Renal cortical epithelial cell (primary cell): Measurements from ENCODE around the gene HBG1. TPM values are rescaled to one million over a fixed set of nuclear protein-coding genes. Genes with fewer than 3 reads are reported as not detected.

Source experiments
- DNase-seq: peaks from one replicate; pipeline ENCODE4 v3.0.0-alpha.2; 2011; ENCODE audit warnings: low read depth
- total RNA-seq: library from RNA; depleted of rRNA; stranded (reverse); fragments of >200 nt; gene quantifications from 2 replicates; pipeline ENCODE4 v1.2.3, GENCODE V29; 2014

Gene HBG1
- total RNA-seq, 1 donor from 2014 or later: not detected

GRCh38 chr11:5247472-5248192 lies 2.0 kb downstream of the HBG1 start:
- no peak for DNase-seq

GRCh38 chr11:5246772-5247471 lies 2.7 kb downstream of the HBG1 start:
- DNase-seq: no peak

GRCh38 chr11:5245155-5245554 lies 4.5 kb downstream of the HBG1 start:
- DNase-seq: no peak

GRCh38 chr11:5243816-5244180 lies 5.9 kb downstream of the HBG1 start:
- DNase-seq: no peak

GRCh38 chr11:5242933-5243815 lies 6.5 kb downstream of the HBG1 start:
- no peak for DNase-seq

GRCh38 chr11:5242208-5242607 lies 7.4 kb downstream of the HBG1 start:
- no peak for DNase-seq

GRCh38 chr11:5241458-5241857 lies 8.2 kb downstream of the HBG1 start:
- DNase-seq: no peak

GRCh38 chr11:5240458-5240857 lies 9.2 kb downstream of the HBG1 start:
- no peak for DNase-seq

GRCh38 chr11:5240056-5240455 lies 9.6 kb downstream of the HBG1 start:
- no peak for DNase-seq

- no peak for DNase-seq
Observed at GRCh38 chr11:5239046-5239445, 10.6 kb downstream of the HBG1 start.

GRCh38 chr11:5238486-5238885 lies 11.2 kb downstream of the HBG1 start:
- DNase-seq: no peak

GRCh38 chr11:5237420-5237819 lies 12.2 kb downstream of the HBG1 start:
- no peak for DNase-seq

GRCh38 chr11:5235364-5236095 lies 14.1 kb downstream of the HBG1 start:
- DNase-seq: no peak

- DNase-seq: peak; percentile 31
Observed at GRCh38 chr11:5234381-5234834, 15.2 kb downstream of the HBG1 start, which contains the start of gene HBD. Gene HBD (minus strand): TSS chr11:5234483. CDS start chr11:5234433, 50 bp downstream.

GRCh38 chr11:5233307-5233706 lies 16.4 kb downstream of the HBG1 start:
- no peak for DNase-seq

- DNase-seq: no peak
Observed at GRCh38 chr11:5232821-5233220, 16.8 kb downstream of the HBG1 start.

- DNase-seq: no peak
Observed at GRCh38 chr11:5232176-5232575, 17.5 kb downstream of the HBG1 start.

- DNase-seq: no peak
Observed at GRCh38 chr11:5231111-5231510, 18.5 kb downstream of the HBG1 start.

- DNase-seq: no peak
Observed at GRCh38 chr11:5230266-5230665, 19.4 kb downstream of the HBG1 start.

- no peak for DNase-seq
Observed at GRCh38 chr11:5229796-5230195, 19.9 kb downstream of the HBG1 start.

- no peak for DNase-seq
Observed at GRCh38 chr11:5229356-5229755, 20.3 kb downstream of the HBG1 start.

- DNase-seq: no peak
Observed at GRCh38 chr11:5228124-5228523, 21.5 kb downstream of the HBG1 start.
